ENCODE data around the gene LILRA5. TPM values are rescaled to one million over a fixed set of nuclear protein-coding genes. Genes with fewer than 3 reads are reported as not detected.

Gene LILRA5
- total RNA-seq, 1 experiment from 2014 or later = not detected

- Histone ChIP-seq H3K4me3 (ENCODE audit: low read depth, low read length, poor library complexity, severe bottlenecking) (no peak overlapping the region), H3K27ac (ENCODE audit: low read depth, low read length, poor library complexity, severe bottlenecking) (no peak overlapping the region), H3K36me3 (ENCODE audit: insufficient read depth, low read length, poor library complexity, severe bottlenecking) (no peaks in the 10 kb centered on the region), H3K4me1 (ENCODE audit: insufficient read depth, low read length, poor library complexity, severe bottlenecking) (no peaks in the 10 kb centered on the region), H3K9me3 (ENCODE audit: low read depth, low read length, poor library complexity, severe bottlenecking) (no peaks in the 10 kb centered on the region), H3K27me3 (replicated peaks; ENCODE audit: insufficient read depth, low read depth, low read length, poor library complexity) (peaks cover 21% of the 10 kb centered on the region)
- CTCF ChIA-PET = no interaction called here
- TF ChIP-seq CTCF (conservative IDR thresholded peaks at IDR 0.05; ENCODE audit: low read depth, low read length) = no peak
- no peak for TF ChIP-seq EZH2 (IDR thresholded peaks at IDR 0.05; ENCODE audit: borderline replicate concordance, low read depth, low read length, poor library complexity, severe bottlenecking)
- DNase-seq (ENCODE audit: low spot score) = no peak
- intact Hi-C loops (cut with micrococcal nuclease; ENCODE audit: unreplicated experiment) = no loop called here
- POLR2A ChIA-PET (ENCODE audit: low non-redundant PET) = no interaction called here
- BruUV-seq (replicated peaks) = no TSS peak
Observed at GRCh38 chr19:54309811-54310210, 3.2 kb downstream of the LILRA5 start.

- H3K36me3 ChIP-seq (ENCODE audit: insufficient read depth, low read length, poor library complexity, severe bottlenecking) = no peaks in the 10 kb centered on the region
- DNase-seq (ENCODE audit: low spot score) = no peak
- ChIA-PET CTCF (no interaction called here), POLR2A (ENCODE audit: low non-redundant PET) (no interaction called here)
- no peaks in the 10 kb centered on the region for H3K4me1 ChIP-seq (ENCODE audit: insufficient read depth, low read length, poor library complexity, severe bottlenecking)
- TF ChIP-seq CTCF (conservative IDR thresholded peaks at IDR 0.05; ENCODE audit: low read depth, low read length) (no peak), EZH2 (IDR thresholded peaks at IDR 0.05; ENCODE audit: borderline replicate concordance, low read depth, low read length, poor library complexity, severe bottlenecking) (no peak)
- no peak overlapping the region for H3K27ac ChIP-seq (ENCODE audit: low read depth, low read length, poor library complexity, severe bottlenecking)
- peaks cover 12% of the 10 kb centered on the region for H3K27me3 ChIP-seq (replicated peaks; ENCODE audit: insufficient read depth, low read depth, low read length, poor library complexity)
- no peak overlapping the region for H3K4me3 ChIP-seq (ENCODE audit: low read depth, low read length, poor library complexity, severe bottlenecking)
- BruUV-seq (replicated peaks) = no TSS peak
- no peaks in the 10 kb centered on the region for H3K9me3 ChIP-seq (ENCODE audit: low read depth, low read length, poor library complexity, severe bottlenecking)
- intact Hi-C loops (cut with micrococcal nuclease; ENCODE audit: unreplicated experiment) = no loop called here
Observed at GRCh38 chr19:54307389-54308020, 5.5 kb downstream of the LILRA5 start.

GRCh38 chr19:54305141-54305540 lies 7.8 kb downstream of the LILRA5 start:
- Histone ChIP-seq H3K27me3 (replicated peaks; ENCODE audit: insufficient read depth, low read depth, low read length, poor library complexity) (peaks cover 26% of the 10 kb centered on the region), H3K36me3 (ENCODE audit: insufficient read depth, low read length, poor library complexity, severe bottlenecking) (no peaks in the 10 kb centered on the region), H3K9me3 (ENCODE audit: low read depth, low read length, poor library complexity, severe bottlenecking) (no peaks in the 10 kb centered on the region), H3K4me3 (ENCODE audit: low read depth, low read length, poor library complexity, severe bottlenecking) (no peak overlapping the region), H3K27ac (ENCODE audit: low read depth, low read length, poor library complexity, severe bottlenecking) (no peak overlapping the region), H3K4me1 (ENCODE audit: insufficient read depth, low read length, poor library complexity, severe bottlenecking) (no peaks in the 10 kb centered on the region)
- TF ChIP-seq EZH2 (IDR thresholded peaks at IDR 0.05; ENCODE audit: borderline replicate concordance, low read depth, low read length, poor library complexity, severe bottlenecking) (no peak), CTCF (conservative IDR thresholded peaks at IDR 0.05; ENCODE audit: low read depth, low read length) (no peak)
- intact Hi-C loops (cut with micrococcal nuclease; ENCODE audit: unreplicated experiment) = no loop called here
- no peak for DNase-seq (ENCODE audit: low spot score)
- ChIA-PET CTCF (no interaction called here), POLR2A (ENCODE audit: low non-redundant PET) (no interaction called here)
- BruUV-seq (replicated peaks) = no TSS peak
